Thymus (tissue), 11 donors: Measurements from ENCODE around the gene CCDC57. TPM values are rescaled to one million over a fixed set of nuclear protein-coding genes. Genes with fewer than 3 reads are reported as not detected.
A peak's percentile ranks its signal among the peaks of the same experiment; 100 is the strongest.
"Not testable (repeated sequence)": the region's sequence is repeated elsewhere in the genome, so short reads cannot be mapped to it uniquely, and the experiment has no call there.

Experiments used
- DNase-seq, 9 donors: peaks; one replicate each; pipeline ENCODE4 v3.0.0-alpha.2; 2013; ENCODE audit warnings: low spot score in 9 of 9, low read depth in 6 of 9, missing footprints in 1 of 9
- H3K27ac ChIP-seq, 2 donors: one replicate each; pipeline ENCODE4 v1.5.1; 2013; ENCODE audit warnings: control low read depth in 1 of 2, low read depth in 1 of 2, low read length in 1 of 2, mild to moderate bottlenecking in 1 of 2, moderate library complexity in 1 of 2
- H3K27me3 ChIP-seq, 2 donors: one replicate each; pipeline ENCODE4 v1.5.1; 2013; ENCODE audit warnings: low read length in 1 of 2; ENCODE audit not compliant: control insufficient read depth in 2 of 2, insufficient read depth in 1 of 2
- H3K36me3 ChIP-seq, 2 donors: one replicate each; pipeline ENCODE4 v1.5.1; 2013; ENCODE audit warnings: low read length in 1 of 2, mild to moderate bottlenecking in 1 of 2, moderate library complexity in 1 of 2; ENCODE audit not compliant: control insufficient read depth in 2 of 2, insufficient read depth in 2 of 2
- H3K4me1 ChIP-seq, 2 donors: one replicate each; pipeline ENCODE4 v1.5.1; 2013; ENCODE audit warnings: low read length in 2 of 2; ENCODE audit not compliant: control insufficient read depth in 2 of 2, insufficient read depth in 2 of 2
- H3K4me3 ChIP-seq, 2 donors: one replicate each; pipeline ENCODE4 v1.5.1; 2013; ENCODE audit warnings: low read length in 2 of 2, control low read depth in 1 of 2, mild to moderate bottlenecking in 1 of 2
- H3K9me3 ChIP-seq, 2 donors: one replicate each; pipeline ENCODE4 v1.5.1; 2013; ENCODE audit warnings: low read length in 1 of 2, mild to moderate bottlenecking in 1 of 2; ENCODE audit not compliant: control insufficient read depth in 2 of 2, insufficient read depth in 1 of 2
- WGBS: extraction: QIAGEN DNeasy Blood & Tissue Kit; methylation state at CpG from one replicate; pipeline ENCODE4 v1.1.7; 2013; 5-methylcytosine and 5-hydroxymethylcytosine counted together
- polyA plus RNA-seq: library from polyadenylated mRNA; stranded (reverse); fragments of 200-250 nt; gene quantifications from one replicate; pipeline ENCODE4 v1.2.3, GENCODE V29; 2013
- total RNA-seq: library from RNA; stranded (reverse); fragments of 120-200 nt; gene quantifications from one replicate; pipeline ENCODE4 v1.2.4, GENCODE V29; 2013
- donor health status: healthy.

Gene CCDC57
- total and polyA plus RNA-seq, 2 donors, result 39.3 to 122 TPM

GRCh38 chr17:82148011-82148410, 64.6 kb downstream of the CCDC57 start:
- peaks cover 2 to 9% of the 10 kb centered on the region in 2 donors for H3K9me3 ChIP-seq
- DNase-seq, result no peak
- no peaks in the 10 kb centered on the region for H3K36me3 ChIP-seq
- no peak overlapping the region for H3K4me3 ChIP-seq
- WGBS, result 100% methylated on average over 1 of the region's 1 CpG
- H3K27ac ChIP-seq, result no peak overlapping the region
- H3K27me3 ChIP-seq, result no peaks in the 10 kb centered on the region
- peaks cover 0 to 14% of the 10 kb centered on the region in 2 donors for H3K4me1 ChIP-seq

- DNase-seq, result no peak
- no peak overlapping the region for H3K4me3 ChIP-seq
- peaks cover 2 to 9% of the 10 kb centered on the region in 2 donors for H3K9me3 ChIP-seq
- H3K4me1 ChIP-seq, result peaks cover 0 to 5% of the 10 kb centered on the region in 2 donors
- no peaks in the 10 kb centered on the region for H3K36me3 ChIP-seq
- no peak overlapping the region for H3K27ac ChIP-seq
- no peaks in the 10 kb centered on the region for H3K27me3 ChIP-seq
- 89% methylated on average over 18 of the region's 18 CpGs for WGBS
Observed at GRCh38 chr17:82146663-82147654, 65.7 kb downstream of the CCDC57 start.

GRCh38 chr17:82145550-82146155, 67.0 kb downstream of the CCDC57 start:
- Histone ChIP-seq H3K4me3 (no peak overlapping the region), H3K4me1 (peaks cover 0 to 5% of the 10 kb centered on the region in 2 donors), H3K9me3 (peaks cover 2 to 4% of the 10 kb centered on the region in 2 donors), H3K36me3 (no peaks in the 10 kb centered on the region), H3K27ac (no peak overlapping the region), H3K27me3 (no peaks in the 10 kb centered on the region)
- 95% methylated on average over 13 of the region's 13 CpGs for whole genome bisulfite sequencing
- no peak for DNase-seq

GRCh38 chr17:82143333-82143732, 69.3 kb downstream of the CCDC57 start:
- no peaks in the 10 kb centered on the region for H3K9me3 ChIP-seq
- no peak overlapping the region for H3K27ac ChIP-seq
- WGBS, result 96% methylated on average over 8 of the region's 8 CpGs
- H3K4me3 ChIP-seq, result no peak overlapping the region
- no peaks in the 10 kb centered on the region for H3K27me3 ChIP-seq
- no peak for DNase-seq
- H3K36me3 ChIP-seq, result no peaks in the 10 kb centered on the region
- H3K4me1 ChIP-seq, result peaks cover 0 to 5% of the 10 kb centered on the region in 2 donors

GRCh38 chr17:82139961-82140360, 72.7 kb downstream of the CCDC57 start:
- DNase-seq, result not testable (repeated sequence)
- 94% methylated on average over 10 of the region's 10 CpGs for WGBS

GRCh38 chr17:82138511-82138992, 74.1 kb downstream of the CCDC57 start:
- H3K9me3 ChIP-seq, result no peaks in the 10 kb centered on the region
- H3K27me3 ChIP-seq, result no peaks in the 10 kb centered on the region
- no peaks in the 10 kb centered on the region for H3K4me1 ChIP-seq
- no peak for DNase-seq
- 94% methylated on average over 28 of the region's 28 CpGs for WGBS
- H3K36me3 ChIP-seq, result no peaks in the 10 kb centered on the region
- no peak overlapping the region for H3K27ac ChIP-seq
- H3K4me3 ChIP-seq, result no peak overlapping the region

More at GRCh38 chr17:82139961-82140360, 72.7 kb downstream of the CCDC57 start:
- not testable (repeated sequence) for H3K27ac ChIP-seq, H3K4me3 ChIP-seq, H3K36me3 ChIP-seq, H3K27me3 ChIP-seq, H3K4me1 ChIP-seq, H3K9me3 ChIP-seq

- Histone ChIP-seq H3K27ac (peak overlapping the region in 1 of 2 donors; percentile 46), H3K4me1 (peaks cover 3 to 5% of the 10 kb centered on the region in 2 donors), H3K9me3 (no peaks in the 10 kb centered on the region), H3K36me3 (no peaks in the 10 kb centered on the region), H3K4me3 (no peak overlapping the region), H3K27me3 (no peaks in the 10 kb centered on the region)
- no peak for DNase-seq
- 94% methylated on average over 11 of the region's 11 CpGs for WGBS
Observed at GRCh38 chr17:82134101-82134500, 78.5 kb downstream of the CCDC57 start.

GRCh38 chr17:82133166-82133953, 79.3 kb downstream of the CCDC57 start:
- not testable (repeated sequence) for H3K9me3 ChIP-seq, H3K4me3 ChIP-seq, H3K27me3 ChIP-seq, H3K36me3 ChIP-seq, H3K27ac ChIP-seq, DNase-seq
- peaks cover 7 to 12% of the 10 kb centered on the region in 2 donors for H3K4me1 ChIP-seq
- 93% methylated on average over 8 of the region's 8 CpGs for WGBS
